Suppressor macrophage (primary cell): ENCODE data around the gene LRPAP1.
"Not testable (repeated sequence)": the region's sequence is repeated elsewhere in the genome, so short reads cannot be mapped to it uniquely, and the experiment has no call there.

Experiments
- DNase-seq, 4 experiments: peaks; one replicate each; pipeline ENCODE4 v3.0.0-alpha.2; 2020 to 2022
- total RNA-seq, 17 experiments: gene quantifications; one replicate each; lab custom pipeline; 2026; ENCODE audit warnings: mixed read lengths in 6 of 17, inconsistent platforms in 3 of 17; lab: John Stamatoyannopoulos, UW

Gene LRPAP1
- total RNA-seq = 119 to 235 (median 165) reads per million in 17 experiments

DNA sequence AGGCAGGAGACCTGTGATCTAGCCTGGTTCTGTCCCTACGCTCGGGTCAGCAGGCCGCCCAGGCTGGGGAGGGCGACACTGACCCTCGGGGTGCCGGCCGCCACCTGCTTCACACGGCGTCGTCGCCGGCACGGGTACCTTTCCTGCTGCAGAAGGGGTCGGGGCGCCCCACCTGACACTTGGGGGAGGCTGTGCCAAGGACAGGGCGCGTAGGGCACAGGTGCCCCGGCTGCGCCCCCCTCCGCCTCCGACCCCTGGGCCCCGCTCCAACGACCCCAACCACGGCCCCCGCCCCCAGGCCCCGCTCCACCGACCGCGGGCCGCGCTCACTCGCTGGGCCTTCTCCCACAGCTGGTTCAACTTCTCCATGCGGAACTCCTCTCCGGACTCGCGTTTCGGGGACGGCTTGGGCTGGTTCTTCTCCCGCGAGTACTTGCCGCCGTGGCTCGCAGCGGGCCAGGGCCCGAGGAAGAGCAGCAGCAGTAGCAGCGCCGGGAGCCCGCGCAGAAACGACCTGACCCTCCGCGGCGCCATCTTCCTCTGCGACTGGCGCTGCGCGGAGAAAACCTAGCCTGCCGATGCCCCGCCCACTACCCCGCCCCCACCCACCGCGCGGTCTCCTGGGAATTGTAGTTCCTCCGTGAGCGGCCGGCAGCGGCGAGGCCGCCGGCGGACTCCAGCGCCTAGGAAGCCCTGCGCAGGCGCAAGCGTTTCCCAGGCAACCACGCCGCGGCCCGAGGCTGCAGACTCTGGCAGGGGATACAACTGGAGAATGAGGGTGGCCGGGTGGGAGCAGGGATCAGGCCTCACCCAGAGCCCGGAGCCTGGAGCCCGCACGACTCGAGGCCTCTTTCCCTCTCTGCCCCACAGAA, at the start of gene LRPAP1:
TSS of gene LRPAP1 (minus strand) at position 544 of the 872 bp plus-strand sequence. CDS start at position 534, 10 bp downstream.
- DNase-seq = peak; percentile 90 to 97 (median 94)

DNA sequence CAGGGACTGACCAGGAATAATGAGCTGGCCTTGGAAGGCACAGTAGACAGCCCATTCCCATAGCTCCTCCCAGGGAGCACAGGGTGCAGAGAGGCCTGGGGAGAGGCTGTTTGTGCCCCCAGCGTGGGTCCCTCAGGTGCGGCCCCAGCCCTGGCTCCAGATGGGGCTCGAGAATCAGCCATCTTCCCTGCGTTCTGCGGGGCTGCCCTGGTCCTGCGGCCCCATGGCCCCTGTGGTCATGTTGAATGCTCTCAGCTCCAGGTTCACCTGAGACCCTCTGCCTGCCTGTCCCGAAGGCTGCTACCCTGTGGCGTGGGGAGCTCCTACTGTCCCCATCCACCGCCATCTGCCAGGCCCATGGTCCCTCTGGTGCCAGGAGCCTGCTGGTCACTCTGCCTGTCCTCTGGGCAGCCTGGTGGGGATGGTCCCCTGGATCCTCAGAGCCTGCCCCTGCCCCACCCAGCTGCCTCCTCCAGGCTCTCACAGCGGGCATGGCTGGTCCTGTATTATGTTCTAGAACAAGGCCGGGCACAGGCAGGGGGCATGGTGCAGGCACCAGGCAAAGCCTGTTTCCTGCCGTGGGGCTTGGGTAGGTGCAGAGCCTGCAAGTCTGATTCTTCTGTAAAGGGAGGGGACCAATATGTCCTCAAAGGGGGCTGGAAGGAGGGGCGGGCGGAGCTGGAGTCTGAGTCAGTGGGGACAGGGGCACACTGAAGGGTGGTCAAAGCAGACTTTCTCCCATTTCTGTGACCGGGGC, 49.3 kb upstream of the LRPAP1 start:
- not testable (repeated sequence) for DNase-seq

DNA sequence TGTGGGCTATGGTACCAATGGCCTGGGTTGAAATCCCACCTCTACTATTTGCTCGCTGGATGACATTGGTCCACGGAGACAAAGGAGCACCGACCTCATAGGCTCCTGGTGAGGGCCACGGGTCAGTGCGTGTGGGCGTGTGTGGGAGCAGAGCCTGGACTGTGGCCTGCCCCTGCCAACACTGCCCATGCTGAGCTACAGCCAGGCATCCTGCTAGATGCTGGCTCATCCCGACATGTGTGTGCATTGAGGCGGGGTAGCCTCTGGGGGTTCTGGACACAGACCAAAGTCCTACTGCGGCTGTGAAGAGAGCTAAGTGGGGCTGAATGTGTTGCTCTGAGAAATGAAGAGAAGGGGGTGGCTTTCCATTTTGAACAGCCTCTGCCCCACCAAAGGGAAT, 48.6 kb upstream of the LRPAP1 start:
- DNase-seq = not testable (repeated sequence)

GRCh38 chr4:3578527-3579144, 46.4 kb upstream of the LRPAP1 start:
- DNase-seq = not testable (repeated sequence)

DNA sequence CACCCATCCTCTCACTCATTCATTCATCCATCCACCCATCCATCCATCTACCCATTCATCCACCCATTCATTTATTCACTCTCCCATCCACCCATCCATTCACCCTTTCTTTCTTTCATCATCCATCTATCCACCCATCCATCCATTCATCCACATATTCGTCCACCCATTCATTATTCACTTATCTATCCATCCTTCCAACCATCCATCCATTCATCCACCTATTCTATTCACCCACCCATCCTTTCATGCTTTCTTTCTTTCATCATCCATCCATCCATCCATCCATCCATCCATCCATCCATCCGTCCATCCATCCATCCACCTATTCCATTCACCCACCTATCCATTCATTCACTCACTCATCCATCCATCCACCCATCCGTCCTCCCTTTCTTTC, 45.8 kb upstream of the LRPAP1 start:
- DNase-seq = not testable (repeated sequence)

GRCh38 chr4:3577208-3577892, 45.1 kb upstream of the LRPAP1 start:
- DNase-seq = not testable (repeated sequence)

- not testable (repeated sequence) for DNase-seq
Observed at GRCh38 chr4:3576533-3577207, 44.4 kb upstream of the LRPAP1 start.

DNA sequence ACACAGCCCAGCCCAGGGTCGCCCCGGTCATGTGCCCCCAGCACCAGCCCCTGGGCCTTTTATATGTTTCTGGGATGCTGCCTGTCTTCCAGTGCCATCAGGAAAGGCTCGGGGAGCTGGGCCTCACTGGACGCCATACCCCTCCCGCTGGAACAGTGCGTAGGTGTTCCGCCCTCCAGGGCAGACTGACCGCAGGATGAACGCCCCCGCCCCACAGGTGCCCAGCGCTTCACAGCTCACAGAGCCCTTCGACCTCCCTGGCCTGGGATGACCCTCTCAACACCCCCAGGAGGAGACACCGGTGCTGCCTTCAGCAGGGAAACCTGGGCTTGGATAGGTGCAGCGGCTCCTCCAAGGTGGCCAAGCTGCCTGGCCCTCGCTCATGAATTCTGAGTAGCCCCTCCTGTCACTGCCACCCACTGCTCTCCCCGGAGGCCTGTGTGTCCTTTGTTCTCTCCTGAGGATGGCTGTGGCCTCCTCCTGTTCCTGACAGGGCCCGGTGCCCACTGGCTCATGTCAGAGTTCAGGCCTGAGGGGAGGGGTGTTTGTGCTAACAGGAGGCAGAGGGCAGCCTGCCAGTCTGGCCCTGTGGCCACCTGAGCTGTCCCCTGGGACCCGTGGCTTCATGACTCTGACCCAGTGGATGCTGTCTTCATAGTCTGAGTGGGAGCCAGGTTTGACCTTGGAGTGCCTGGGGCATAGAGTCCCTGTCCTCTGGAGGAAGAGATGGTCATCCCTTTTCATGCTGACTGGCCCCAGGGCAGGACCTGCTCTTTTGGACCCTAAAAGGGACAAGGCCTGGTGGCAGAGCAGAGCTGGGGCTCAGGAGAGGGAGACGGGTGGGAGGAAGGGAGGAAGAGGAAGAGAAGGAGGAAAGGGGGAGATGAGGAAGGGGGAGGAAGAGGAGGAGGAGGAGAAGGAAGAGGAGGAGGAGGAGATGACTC, 43.5 kb upstream of the LRPAP1 start:
- not testable (repeated sequence) for DNase-seq

- not testable (repeated sequence) for DNase-seq
Observed at GRCh38 chr4:3574865-3575264, 42.6 kb upstream of the LRPAP1 start.

- DNase-seq = not testable (repeated sequence)
Observed at GRCh38 chr4:3574346-3574745, 42.1 kb upstream of the LRPAP1 start.

DNA sequence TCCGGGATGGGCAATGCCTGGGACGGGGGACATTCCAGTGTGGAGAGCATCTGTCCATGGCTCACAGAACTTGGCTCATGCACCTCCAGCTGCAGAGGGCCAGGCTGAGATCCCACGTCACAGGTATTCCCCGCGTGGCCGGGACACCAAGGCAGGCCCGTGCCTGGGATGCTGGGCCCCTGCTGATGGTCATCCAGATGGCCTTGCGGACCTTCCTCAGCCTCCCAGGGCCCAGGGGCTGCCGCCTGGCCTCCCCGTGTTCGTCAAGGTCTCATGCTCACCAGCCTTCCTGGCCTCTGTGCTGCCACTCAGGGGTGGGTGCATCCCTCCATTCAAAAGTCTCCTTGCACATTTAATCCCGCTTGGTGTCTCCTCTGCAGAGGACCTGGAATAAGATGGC, 40.9 kb upstream of the LRPAP1 start:
- no peak for DNase-seq

DNA sequence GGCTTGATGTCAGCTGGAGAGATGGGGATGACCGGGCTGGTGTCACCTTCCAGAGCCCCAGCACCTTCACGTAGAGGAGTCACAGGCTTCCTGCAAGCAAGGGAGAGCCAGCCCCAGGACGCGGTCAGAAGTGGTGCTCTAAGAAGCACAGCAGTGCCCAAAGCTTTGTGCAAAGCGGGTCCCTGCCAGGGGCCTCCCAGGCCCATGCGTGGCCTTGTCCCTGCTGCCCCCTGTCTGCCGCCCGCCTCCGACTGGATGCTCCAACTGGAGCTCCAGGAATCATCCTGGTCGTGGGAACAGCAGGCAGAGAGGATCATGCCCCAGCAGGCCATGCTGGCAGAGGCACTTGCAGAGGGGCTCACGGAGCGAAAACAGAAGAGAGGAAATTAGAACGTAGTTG, 40.1 kb upstream of the LRPAP1 start:
- DNase-seq = peak in 1 of 4 experiments; percentile 6

DNA sequence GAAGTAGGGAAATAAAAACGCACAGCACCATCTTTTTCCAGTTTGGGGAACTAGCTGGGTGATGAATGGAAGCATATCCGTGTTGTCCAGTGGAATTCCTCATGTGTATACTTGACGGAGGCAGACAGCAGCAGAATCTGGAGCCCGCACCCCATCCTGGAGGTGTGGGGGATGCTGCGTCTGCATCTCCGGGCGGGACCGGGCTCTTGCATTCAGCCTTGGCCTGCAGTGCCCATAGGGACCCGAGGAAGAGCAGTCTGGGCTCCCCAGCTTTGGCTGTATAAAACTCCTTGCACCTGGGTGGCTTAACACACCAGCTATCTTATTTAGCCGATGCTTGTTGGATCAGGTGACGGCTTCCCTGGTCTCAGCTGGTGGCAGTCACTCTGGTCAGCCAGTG, 39.7 kb upstream of the LRPAP1 start:
- DNase-seq = no peak

DNA sequence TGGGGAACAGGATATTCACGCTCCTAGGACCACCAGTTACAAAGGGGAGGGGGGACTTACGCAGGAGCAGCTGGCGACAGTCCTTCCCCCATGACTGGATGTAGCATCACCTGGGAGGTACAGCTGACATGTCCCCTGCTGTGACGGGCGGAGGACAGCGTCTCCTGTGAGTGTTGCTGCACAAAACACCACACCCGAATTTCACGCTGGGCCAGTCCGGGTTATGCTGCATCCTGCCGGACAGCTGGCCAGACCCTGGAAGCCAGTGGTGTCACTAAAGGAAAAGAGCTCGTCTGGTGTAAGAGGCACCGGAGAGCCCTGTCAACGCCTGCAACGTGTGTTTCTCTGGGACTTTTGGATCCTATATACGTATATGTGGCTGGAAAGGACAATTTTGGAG, 38.7 kb upstream of the LRPAP1 start:
- not testable (repeated sequence) for DNase-seq

DNA sequence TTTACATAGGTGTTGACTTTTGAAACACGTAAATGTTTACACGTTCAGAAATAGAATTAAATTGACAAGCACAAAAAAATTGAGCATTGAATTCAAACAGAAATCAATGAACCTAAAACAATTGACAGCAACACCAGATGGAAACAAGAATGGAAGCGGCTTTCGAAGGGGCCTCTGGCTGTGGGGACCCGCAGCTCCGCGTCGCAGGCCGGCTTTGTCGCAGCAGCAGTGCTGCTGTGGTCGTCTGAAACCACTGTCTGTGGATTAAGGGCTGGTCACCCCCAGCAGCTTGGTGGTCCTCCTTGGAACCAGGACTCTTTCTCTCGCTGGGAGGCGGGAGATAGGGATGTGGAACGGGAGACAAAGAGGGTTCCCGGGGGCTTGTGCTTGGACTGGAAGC, 37.4 kb upstream of the LRPAP1 start:
- not testable (repeated sequence) for DNase-seq

- DNase-seq = not testable (repeated sequence)
Observed at GRCh38 chr4:3566701-3567100, 34.5 kb upstream of the LRPAP1 start.

GRCh38 chr4:3566301-3566700, 34.1 kb upstream of the LRPAP1 start:
- not testable (repeated sequence) for DNase-seq

- not testable (repeated sequence) for DNase-seq
Observed at GRCh38 chr4:3564948-3565347, 32.7 kb upstream of the LRPAP1 start.

- DNase-seq = no peak
Observed at GRCh38 chr4:3563403-3563802, 31.2 kb upstream of the LRPAP1 start.

- not testable (repeated sequence) for DNase-seq
Observed at GRCh38 chr4:3562127-3562526, 29.9 kb upstream of the LRPAP1 start.

- not testable (repeated sequence) for DNase-seq
Observed at GRCh38 chr4:3560465-3560864, 28.2 kb upstream of the LRPAP1 start.
